BLaER1 treated with 17β-estradiol and CSF1 and Interleukin-3, amounts not matched to agents 10 nM and 100 nM (cell line): Measurements from ENCODE around the gene ADAMTS12.
"Not testable (repeated sequence)": the region's sequence is repeated elsewhere in the genome, so short reads cannot be mapped to it uniquely, and the experiment has no call there.

Experiments
- H3K27ac ChIP-seq, 11 experiments: shearing (Covaris generic); formaldehyde crosslinking; 2 replicates each; pipeline ENCODE4 v1.8.1; 2022
- H3K27me3 ChIP-seq, 11 experiments: shearing (Covaris generic); formaldehyde crosslinking; 2 replicates each; pipeline ENCODE4 v1.8.1; 2022
- H3K36me3 ChIP-seq, 11 experiments: shearing (Covaris generic); formaldehyde crosslinking; 2 replicates each; pipeline ENCODE4 v1.8.1; 2022
- H3K4me1 ChIP-seq, 10 experiments: shearing (Covaris generic); formaldehyde crosslinking; 2 replicates each; pipeline ENCODE4 v1.8.1; 2022
- H3K4me2 ChIP-seq, 11 experiments: shearing (Covaris generic); formaldehyde crosslinking; 2 replicates each; pipeline ENCODE4 v1.8.1; 2022
- H3K4me3 ChIP-seq, 10 experiments: shearing (Covaris generic); formaldehyde crosslinking; 2 replicates each; pipeline ENCODE4 v1.8.1; 2022
- H3K9ac ChIP-seq, 11 experiments: shearing (Covaris generic); formaldehyde crosslinking; 2 replicates each; pipeline ENCODE4 v1.8.1; 2022
- H3K9me3 ChIP-seq, 11 experiments: shearing (Covaris generic); formaldehyde crosslinking; replicated peaks in 1 of 11; 2 replicates each; pipeline ENCODE4 v1.8.1; 2022
- H4K20me1 ChIP-seq, 11 experiments: shearing (Covaris generic); formaldehyde crosslinking; 2 replicates each; pipeline ENCODE4 v1.8.1; 2022
- Cebpa-rat ChIP-seq, 11 experiments: shearing (Covaris generic); IDR thresholded peaks; 2 replicates each; pipeline ENCODE4 v1.8.1; 2022

ADAMTS12 gene

GRCh38 chr5:33556330-33557328, 335.2 kb downstream of the ADAMTS12 start:
- H3K27me3 ChIP-seq, result no peaks in the 10 kb centered on the region
- no peaks in the 10 kb centered on the region for H3K36me3 ChIP-seq
- no peaks in the 10 kb centered on the region for H4K20me1 ChIP-seq
- H3K27ac ChIP-seq, result no peak overlapping the region
- H3K4me2 ChIP-seq, result no peak overlapping the region
- no peak for TF ChIP-seq Cebpa-rat (IDR thresholded peaks at IDR 0.05)
- no peaks in the 10 kb centered on the region for H3K4me1 ChIP-seq
- no peak overlapping the region for H3K9ac ChIP-seq
- 0 out of 22 replicates have a peak, but pooled peaks cover 0 to 11% (median 0%) of the 10 kb centered on the region in 11 experiments for H3K9me3 ChIP-seq
- H3K4me3 ChIP-seq, result no peak overlapping the region

- Histone ChIP-seq H3K4me2 (no peak overlapping the region), H3K27ac (no peak overlapping the region), H3K36me3 (no peaks in the 10 kb centered on the region), H4K20me1 (no peaks in the 10 kb centered on the region), H3K4me1 (no peaks in the 10 kb centered on the region), H3K9ac (no peak overlapping the region), H3K9me3 (0 out of 22 replicates have a peak, but pooled peaks cover 0 to 13% (median 0%) of the 10 kb centered on the region in 11 experiments), H3K27me3 (no peaks in the 10 kb centered on the region), H3K4me3 (no peak overlapping the region)
- no peak for TF ChIP-seq Cebpa-rat (IDR thresholded peaks at IDR 0.05)
These were observed 341.7 kb downstream of the ADAMTS12 start for GRCh38 chr5:33549982-33550567.

- H3K9me3 ChIP-seq, H3K27me3 ChIP-seq, H4K20me1 ChIP-seq, H3K27ac ChIP-seq, H3K36me3 ChIP-seq, H3K4me3 ChIP-seq, H3K9ac ChIP-seq, H3K4me1 ChIP-seq, H3K4me2 ChIP-seq: not testable (repeated sequence)
These were observed 352.0 kb downstream of the ADAMTS12 start for GRCh38 chr5:33539790-33540189.

- Histone ChIP-seq H3K4me3 (no peak overlapping the region), H3K9me3 (peaks cover 0 to 10% (median 4%) of the 10 kb centered on the region in 11 experiments; a peak in 3 of 22 replicates), H3K9ac (no peak overlapping the region), H4K20me1 (no peaks in the 10 kb centered on the region), H3K27ac (no peak overlapping the region), H3K27me3 (no peaks in the 10 kb centered on the region), H3K4me2 (no peak overlapping the region), H3K4me1 (no peaks in the 10 kb centered on the region), H3K36me3 (no peaks in the 10 kb centered on the region)
- no peak for TF ChIP-seq Cebpa-rat (IDR thresholded peaks at IDR 0.05)
These were observed 352.6 kb downstream of the ADAMTS12 start for GRCh38 chr5:33539212-33539611.

GRCh38 chr5:33538201-33538600, 353.6 kb downstream of the ADAMTS12 start:
- Histone ChIP-seq H3K27ac (no peak overlapping the region), H3K4me1 (no peaks in the 10 kb centered on the region), H3K9ac (no peak overlapping the region), H3K4me3 (no peak overlapping the region), H3K9me3 (peaks cover 0 to 6% (median under 1%) of the 10 kb centered on the region in 11 experiments; a peak in 2 of 22 replicates), H3K27me3 (no peaks in the 10 kb centered on the region), H4K20me1 (no peaks in the 10 kb centered on the region), H3K36me3 (no peaks in the 10 kb centered on the region), H3K4me2 (no peak overlapping the region)
- no peak for TF ChIP-seq Cebpa-rat (IDR thresholded peaks at IDR 0.05)

- Histone ChIP-seq H3K4me2 (no peak overlapping the region), H3K4me3 (no peak overlapping the region), H3K9ac (no peak overlapping the region), H3K36me3 (no peaks in the 10 kb centered on the region), H3K27ac (no peak overlapping the region), H3K27me3 (no peaks in the 10 kb centered on the region), H4K20me1 (no peaks in the 10 kb centered on the region), H3K4me1 (no peaks in the 10 kb centered on the region), H3K9me3 (peaks cover 0 to 6% (median 0%) of the 10 kb centered on the region in 11 experiments; a peak in 2 of 22 replicates)
- TF ChIP-seq Cebpa-rat (IDR thresholded peaks at IDR 0.05), result no peak
These were observed 354.6 kb downstream of the ADAMTS12 start for GRCh38 chr5:33537240-33537639.

- Histone ChIP-seq H3K4me2 (no peak overlapping the region), H3K4me1 (no peaks in the 10 kb centered on the region), H3K9ac (no peak overlapping the region), H4K20me1 (no peaks in the 10 kb centered on the region), H3K4me3 (no peak overlapping the region), H3K27me3 (no peaks in the 10 kb centered on the region), H3K27ac (no peak overlapping the region), H3K9me3 (peaks cover 0 to 6% (median 0%) of the 10 kb centered on the region in 11 experiments; a peak in 2 of 22 replicates), H3K36me3 (no peaks in the 10 kb centered on the region)
- no peak for TF ChIP-seq Cebpa-rat (IDR thresholded peaks at IDR 0.05)
These were observed 355.0 kb downstream of the ADAMTS12 start for GRCh38 chr5:33536802-33537201.

GRCh38 chr5:33531824-33532223, 360.0 kb downstream of the ADAMTS12 start:
- Histone ChIP-seq H3K9ac (no peak overlapping the region), H3K36me3 (no peaks in the 10 kb centered on the region), H3K4me3 (no peak overlapping the region), H3K27me3 (no peaks in the 10 kb centered on the region), H3K4me1 (peaks cover 0 to 16% (median 14%) of the 10 kb centered on the region in 10 experiments; a peak in 16 of 20 replicates), H4K20me1 (no peaks in the 10 kb centered on the region), H3K4me2 (no peak overlapping the region), H3K9me3 (no peaks in the 10 kb centered on the region), H3K27ac (no peak overlapping the region)
- no peak for TF ChIP-seq Cebpa-rat (IDR thresholded peaks at IDR 0.05)

GRCh38 chr5:33531037-33531298, 360.8 kb downstream of the ADAMTS12 start:
- Histone ChIP-seq H3K27ac (no peak overlapping the region), H4K20me1 (no peaks in the 10 kb centered on the region), H3K9me3 (no peaks in the 10 kb centered on the region), H3K36me3 (no peaks in the 10 kb centered on the region), H3K4me2 (no peak overlapping the region), H3K9ac (no peak overlapping the region), H3K4me1 (peaks cover 0 to 16% (median 14%) of the 10 kb centered on the region in 10 experiments; a peak in 16 of 20 replicates), H3K27me3 (no peaks in the 10 kb centered on the region), H3K4me3 (no peak overlapping the region)
- no peak for TF ChIP-seq Cebpa-rat (IDR thresholded peaks at IDR 0.05)
